SK-N-SH (cell line): ENCODE measurements around the gene FGGY. TPM values are rescaled to one million over a fixed set of nuclear protein-coding genes. Genes with fewer than 3 reads are reported as not detected.

Experiments used
- CTCF ChIA-PET: fragments of 300-600, 350-600 bp; formaldehyde crosslinking; extraction: SDS; loops from one replicate; lab custom pipeline; 2021; lab: Yijun Ruan, JAX
- POLR2A ChIA-PET: fragments of 350-600 bp; sonication (Branson Sonifier 250); formaldehyde crosslinking; extraction: SDS; loops from one replicate; lab custom pipeline; 2020; ENCODE audit warnings: antibody characterized with exemption, inconsistent platforms; lab: Yijun Ruan, JAX
- DNase-seq: peaks from one replicate; pipeline ENCODE4 v3.0.0; 2012
- H2AFZ ChIP-seq: fragments of 200-600 bp; sonication (generic); 2 replicates; pipeline ENCODE4 v1.8.1; 2016; ENCODE audit warnings: antibody characterized with exemption, mild to moderate bottlenecking, low read depth
- H3F3A ChIP-seq: fragments of 200-600 bp; sonication (generic); replicated peaks from 2 replicates; pipeline ENCODE3; 2016; ENCODE audit warnings: antibody characterized with exemption, mild to moderate bottlenecking; ENCODE audit not compliant: insufficient read depth
- H3K27ac ChIP-seq, 2 experiments: fragments of 200-500 bp in 1 of 2; fragments of 200-600 bp in 1 of 2; sonication (Bioruptor generic) in 1 of 2; sonication (generic), shearing (Covaris generic) in 1 of 2; 2 replicates each; pipeline versions ENCODE4 v1.5.1 to v1.6.1; 2014 to 2016; ENCODE audit warnings: low read depth in 2 of 2, inconsistent platforms in 1 of 2, low read length in 1 of 2, mild to moderate bottlenecking in 1 of 2, mixed read lengths in 1 of 2
- H3K27me3 ChIP-seq: fragments of 200-600 bp; sonication (generic), shearing (Covaris generic); 2 replicates; pipeline ENCODE4 v1.6.1; 2016; ENCODE audit warnings: mixed run types; ENCODE audit not compliant: insufficient read depth
- H3K36me3 ChIP-seq, 2 experiments: fragments of 200-500 bp in 1 of 2; fragments of 200-600 bp in 1 of 2; sonication (Bioruptor generic) in 1 of 2; sonication (generic) in 1 of 2; replicated peaks in 1 of 2; 2 replicates each; pipeline versions ENCODE3 to v1.5.1; 2014 to 2016; ENCODE audit warnings: low read length in 1 of 2, mild to moderate bottlenecking in 1 of 2; ENCODE audit not compliant: insufficient read depth in 2 of 2, control insufficient read depth in 1 of 2
- H3K4me1 ChIP-seq, 2 experiments: fragments of 200-500 bp in 1 of 2; fragments of 200-600 bp in 1 of 2; sonication (Bioruptor generic) in 1 of 2; sonication (generic), shearing (Covaris generic) in 1 of 2; 2 replicates each; pipeline versions ENCODE4 v1.5.1 to v1.6.1; 2014 to 2016; ENCODE audit warnings: low read depth in 1 of 2, low read length in 1 of 2, mixed run types in 1 of 2; ENCODE audit not compliant: insufficient read depth in 2 of 2, control insufficient read depth in 1 of 2
- H3K4me2 ChIP-seq: fragments of 200-600 bp; sonication (generic), shearing (Covaris generic); 2 replicates; pipeline ENCODE4 v1.6.1; 2017; ENCODE audit warnings: mixed run types
- H3K4me3 ChIP-seq, 2 experiments: fragments of 200-500 bp in 1 of 2; fragments of 200-600 bp in 1 of 2; sonication (Bioruptor generic) in 1 of 2; sonication (generic), shearing (Covaris generic) in 1 of 2; 2 replicates each; pipeline versions ENCODE4 v1.5.1 to v1.8.1; 2014 to 2016; ENCODE audit warnings: low read depth in 2 of 2, inconsistent platforms in 1 of 2, low read length in 1 of 2, mild to moderate bottlenecking in 1 of 2, mixed read lengths in 1 of 2, moderate library complexity in 1 of 2
- H3K79me2 ChIP-seq: fragments of 200-600 bp; sonication (generic); 2 replicates; pipeline ENCODE4 v1.8.1; 2017; ENCODE audit warnings: mild to moderate bottlenecking; ENCODE audit not compliant: insufficient read depth
- H3K9ac ChIP-seq: fragments of 200-600 bp; sonication (generic); 2 replicates; pipeline ENCODE4 v1.6.1; 2017; ENCODE audit warnings: mixed run types
- H3K9me2 ChIP-seq: fragments of 200-600 bp; sonication (generic); 2 replicates; pipeline ENCODE4 v1.6.1; 2017; ENCODE audit warnings: mixed run types
- H3K9me3 ChIP-seq: fragments of 200-600 bp; sonication (generic); 2 replicates; pipeline ENCODE4 v1.6.1; 2017; ENCODE audit warnings: mixed run types, mild to moderate bottlenecking, moderate library complexity
- H4K20me1 ChIP-seq: fragments of 200-600 bp; sonication (generic); 2 replicates; pipeline ENCODE4 v1.6.1; 2017; ENCODE audit warnings: mild to moderate bottlenecking, mixed run types; ENCODE audit not compliant: insufficient read depth
- FOSL2 ChIP-seq: IDR thresholded peaks from 2 replicates; pipeline ENCODE4 v1.4.0; 2012; ENCODE audit warnings: low read depth, mild to moderate bottlenecking, moderate library complexity, borderline replicate concordance
- FOXJ3 ChIP-seq: sonication (generic); formaldehyde crosslinking; IDR thresholded peaks from 2 replicates; pipeline ENCODE4 v1.5.1; 2020; ENCODE audit warnings: mild to moderate bottlenecking, missing genetic modification reagents
- FOXM1 ChIP-seq: IDR thresholded peaks from 2 replicates; pipeline ENCODE4 v1.4.0; 2012; ENCODE audit warnings: low read depth, mild to moderate bottlenecking
- GABPA ChIP-seq: IDR thresholded peaks from 2 replicates; pipeline ENCODE4 v1.4.0; 2012; ENCODE audit warnings: low read depth, mild to moderate bottlenecking
- JUND ChIP-seq: IDR thresholded peaks from 2 replicates; pipeline ENCODE4 v1.4.0; 2012
- MXI1 ChIP-seq: IDR thresholded peaks from 2 replicates; pipeline ENCODE4 v1.6.1; 2012; ENCODE audit warnings: mild to moderate bottlenecking, low read depth, low read length, improper control_type of control experiment
- RCOR1 ChIP-seq: fragments of 150-350 bp; IDR thresholded peaks from 2 replicates; pipeline ENCODE4 v1.6.1; 2017; ENCODE audit warnings: antibody characterized with exemption, low read length
- REST ChIP-seq: IDR thresholded peaks from 2 replicates; pipeline ENCODE4 v1.6.1; 2012; ENCODE audit warnings: mild to moderate bottlenecking, low read depth, low read length, moderate library complexity
- TCF12 ChIP-seq: IDR thresholded peaks from 2 replicates; pipeline ENCODE4 v1.4.0; 2012
- WGBS: methylation state at CpG from one replicate; pipeline ENCODE4 v1.1.6; 2017; ENCODE audit warnings: low lambda C conversion rate; 5-methylcytosine and 5-hydroxymethylcytosine counted together
- polyA plus RNA-seq, 3 experiments: library from polyadenylated mRNA; depleted of rRNA; stranded (reverse); fragments of >200 nt; gene quantifications; 2 replicates each; pipeline ENCODE4 v1.2.3, GENCODE V29; 2012
- TF ChIP-seq, protein P1 (sequence below): IDR thresholded peaks from 2 replicates; pipeline ENCODE4; 2012
- TF ChIP-seq, protein P2 (sequence below): IDR thresholded peaks from 2 replicates; pipeline ENCODE4 v1.4.0; 2012; ENCODE audit warnings: low read depth, borderline replicate concordance

FGGY gene
- polyA plus RNA-seq, 1 of the 3 experiments (the other 2 are of a cell fraction), result 10.3 TPM

GRCh38 chr1:59453297-59453968 is 156.5 kb downstream of the FGGY start:
- TF ChIP-seq MXI1 (no peak), RCOR1 (no peak), JUND (no peak)
- TF ChIP-seq, protein P1, sequence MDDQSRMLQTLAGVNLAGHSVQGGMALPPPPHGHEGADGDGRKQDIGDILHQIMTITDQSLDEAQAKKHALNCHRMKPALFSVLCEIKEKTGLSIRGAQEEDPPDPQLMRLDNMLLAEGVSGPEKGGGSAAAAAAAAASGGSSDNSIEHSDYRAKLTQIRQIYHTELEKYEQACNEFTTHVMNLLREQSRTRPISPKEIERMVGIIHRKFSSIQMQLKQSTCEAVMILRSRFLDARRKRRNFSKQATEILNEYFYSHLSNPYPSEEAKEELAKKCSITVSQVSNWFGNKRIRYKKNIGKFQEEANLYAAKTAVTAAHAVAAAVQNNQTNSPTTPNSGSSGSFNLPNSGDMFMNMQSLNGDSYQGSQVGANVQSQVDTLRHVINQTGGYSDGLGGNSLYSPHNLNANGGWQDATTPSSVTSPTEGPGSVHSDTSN, result no peak

GRCh38 chr1:59455206-59455605 is 158.3 kb downstream of the FGGY start:
- Histone ChIP-seq H3K27ac (peak overlapping the region in 1 of 2 experiments; percentile 50; a peak in 2 of 4 replicates), H3F3A (peaks cover 12% of the 10 kb centered on the region), H2AFZ (no peak overlapping the region), H3K9me3 (no peaks in the 10 kb centered on the region), H3K4me2 (0 out of 2 replicates have a peak overlapping the region, but pooled peaks have one; percentile 11), H3K27me3 (no peaks in the 10 kb centered on the region), H3K36me3 (no peaks in the 10 kb centered on the region), H4K20me1 (no peaks in the 10 kb centered on the region), H3K9me2 (no peaks in the 10 kb centered on the region), H3K4me1 (peaks cover 3 to 6% of the 10 kb centered on the region in 2 experiments; a peak in 2 of 4 replicates), H3K9ac (no peak overlapping the region), H3K4me3 (no peak overlapping the region), H3K79me2 (no peaks in the 10 kb centered on the region)
- 72% methylated on average over 2 of the region's 2 CpGs for whole genome bisulfite sequencing
- DNase-seq, result no peak
- TF ChIP-seq TCF12, result peak; percentile 63
- TF ChIP-seq GABPA, result no peak
- peak; percentile 89 for TF ChIP-seq FOSL2
- peak; percentile 78 for TF ChIP-seq JUND
- CTCF ChIA-PET, result no interaction called here
- POLR2A ChIA-PET, result no interaction called here

More at GRCh38 chr1:59453297-59453968, 156.5 kb downstream of the FGGY start:
- Histone ChIP-seq H3K4me1 (peaks cover 4 to 9% of the 10 kb centered on the region in 2 experiments; a peak in 3 of 4 replicates), H3K27ac (no peak overlapping the region), H3K79me2 (no peaks in the 10 kb centered on the region), H2AFZ (no peak overlapping the region), H3K9ac (no peak overlapping the region), H3K9me2 (no peaks in the 10 kb centered on the region), H4K20me1 (no peaks in the 10 kb centered on the region), H3K36me3 (no peaks in the 10 kb centered on the region), H3F3A (peaks cover 12% of the 10 kb centered on the region), H3K27me3 (no peaks in the 10 kb centered on the region), H3K9me3 (no peaks in the 10 kb centered on the region), H3K4me3 (no peak overlapping the region), H3K4me2 (no peak overlapping the region)
- WGBS, result 83% methylated on average over 2 of the region's 2 CpGs
- ChIA-PET POLR2A (no interaction called here), CTCF (interaction anchor here (1.1 kb wide), 1 partner anchor 246 kb away, joined by 3 read pairs; no protein-coding TSS in a partner anchor)
- DNase-seq, result no peak

DNA sequence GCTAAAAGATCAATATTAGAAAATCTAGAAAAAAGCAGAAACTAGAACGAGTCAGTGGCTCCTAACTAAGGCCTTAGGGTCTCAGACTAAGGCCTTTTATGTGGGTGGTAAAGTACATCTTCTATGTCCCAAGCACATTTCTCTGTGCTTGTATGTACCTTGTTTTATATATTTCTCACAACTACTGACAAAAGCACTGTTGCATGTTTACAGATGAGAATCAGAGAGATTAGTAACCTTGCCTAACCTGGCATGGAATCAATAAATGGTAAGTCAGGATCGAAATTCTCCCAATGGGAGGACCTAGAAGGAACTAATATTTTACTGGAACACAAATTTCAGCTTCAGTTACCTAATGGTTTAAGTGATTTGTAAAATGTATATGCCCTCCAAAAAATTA is 160.9 kb downstream of the FGGY start:
- Histone ChIP-seq H3K9ac (no peak overlapping the region), H3K27me3 (no peaks in the 10 kb centered on the region), H3K36me3 (no peaks in the 10 kb centered on the region), H3K4me2 (no peak overlapping the region), H2AFZ (no peak overlapping the region), H3K9me3 (no peaks in the 10 kb centered on the region), H3K79me2 (no peaks in the 10 kb centered on the region), H3K4me3 (no peak overlapping the region), H3F3A (peaks cover 12% of the 10 kb centered on the region), H3K9me2 (no peaks in the 10 kb centered on the region), H4K20me1 (no peaks in the 10 kb centered on the region), H3K4me1 (peaks cover 3 to 6% of the 10 kb centered on the region in 2 experiments; a peak in 2 of 4 replicates), H3K27ac (peak overlapping the region in 1 of 2 experiments; percentile 82; a peak in 2 of 4 replicates)
- no peak for TF ChIP-seq REST
- no peak for TF ChIP-seq FOSL2
- no peak for TF ChIP-seq FOXM1
- TF ChIP-seq JUND, result no peak
- no peak for TF ChIP-seq FOXJ3 (CRISPR knock-in tag)
- TF ChIP-seq, protein P2, sequence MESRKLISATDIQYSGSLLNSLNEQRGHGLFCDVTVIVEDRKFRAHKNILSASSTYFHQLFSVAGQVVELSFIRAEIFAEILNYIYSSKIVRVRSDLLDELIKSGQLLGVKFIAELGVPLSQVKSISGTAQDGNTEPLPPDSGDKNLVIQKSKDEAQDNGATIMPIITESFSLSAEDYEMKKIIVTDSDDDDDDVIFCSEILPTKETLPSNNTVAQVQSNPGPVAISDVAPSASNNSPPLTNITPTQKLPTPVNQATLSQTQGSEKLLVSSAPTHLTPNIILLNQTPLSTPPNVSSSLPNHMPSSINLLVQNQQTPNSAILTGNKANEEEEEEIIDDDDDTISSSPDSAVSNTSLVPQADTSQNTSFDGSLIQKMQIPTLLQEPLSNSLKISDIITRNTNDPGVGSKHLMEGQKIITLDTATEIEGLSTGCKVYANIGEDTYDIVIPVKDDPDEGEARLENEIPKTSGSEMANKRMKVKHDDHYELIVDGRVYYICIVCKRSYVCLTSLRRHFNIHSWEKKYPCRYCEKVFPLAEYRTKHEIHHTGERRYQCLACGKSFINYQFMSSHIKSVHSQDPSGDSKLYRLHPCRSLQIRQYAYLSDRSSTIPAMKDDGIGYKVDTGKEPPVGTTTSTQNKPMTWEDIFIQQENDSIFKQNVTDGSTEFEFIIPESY, result no peak
- 87% methylated on average over 2 of the region's 2 CpGs for WGBS
- POLR2A ChIA-PET, result interaction anchor here (2.0 kb wide), 1 partner anchor 11 kb away, joined by 8 read pairs; no protein-coding TSS in a partner anchor
- DNase-seq, result no peak
- CTCF ChIA-PET, result interaction anchor here (0.6 to 1.2 kb wide), 2 partner anchors 242 to 301 kb away, joined by 3 to 4 read pairs; no protein-coding TSS in a partner anchor
